HepG2 (cell line): Measurements from ENCODE around the gene CHML. TPM values are rescaled to one million over a fixed set of nuclear protein-coding genes. Genes with fewer than 3 reads are reported as not detected.

Experiments used
- ATAC-seq: fragments of 200-7000 bp; cut with Tn5 transposase; 3 replicates; pipeline ENCODE4 v1.9.1; 2020; ENCODE audit warnings: mild to moderate bottlenecking, moderate library complexity
- BruUV-seq: library from RNA; stranded (reverse); fragments of 400-500 nt; replicated peaks from 2 replicates; lab custom pipeline; 2021; lab: Mats Ljungman, UMichigan
- CTCF ChIA-PET: fragments of 300-600 bp; formaldehyde crosslinking; extraction: SDS; loops from one replicate; lab custom pipeline; 2021; ENCODE audit warnings: low total read pairs, inconsistent platforms, low intra/inter-chr PET ratio; lab: Yijun Ruan, JAX
- POLR2A ChIA-PET: fragments of 350-600 bp; sonication (Branson Sonifier 250); formaldehyde crosslinking; loops from one replicate; lab custom pipeline; 2020; ENCODE audit warnings: antibody characterized with exemption, inconsistent platforms; lab: Yijun Ruan, JAX
- DNase-seq: peaks from one replicate; pipeline ENCODE4 v3.0.0-alpha.2; 2015; ENCODE audit warnings: low spot score
- FAIRE-seq: peaks from 3 replicates; lab custom pipeline; 2011; peaks lifted over from hg19 to GRCh38; lab: Jason Lieb, UNC
- H2AFZ ChIP-seq: one replicate; pipeline ENCODE4 v1.6.1; 2011; ENCODE audit warnings: low read length, inconsistent platforms
- H3K27ac ChIP-seq: fragments of 300-600 bp; 3 replicates; pipeline ENCODE4 v1.8.0; 2011; ENCODE audit warnings: mixed run types, mild to moderate bottlenecking, mixed read lengths, low read length, inconsistent platforms; ENCODE audit not compliant: insufficient read depth; ENCODE audit errors: extremely low read length
- H3K27me3 ChIP-seq, 2 experiments: fragments of 200-600 bp in 1 of 2; 2 replicates in 1 of 2; 3 replicates in 1 of 2; pipeline versions ENCODE4 v1.6.0 to v1.8.0; 2011; ENCODE audit warnings: low read length in 2 of 2, mild to moderate bottlenecking in 2 of 2, moderate library complexity in 2 of 2, inconsistent platforms in 1 of 2; ENCODE audit not compliant: insufficient read depth in 2 of 2, control insufficient read depth in 1 of 2
- H3K36me3 ChIP-seq, 2 experiments: fragments of 200-600 bp in 1 of 2; replicated peaks in 1 of 2; 2 replicates in 1 of 2; 3 replicates in 1 of 2; pipeline versions ENCODE4 v1.5.1 to v1.8.0; 2011; ENCODE audit warnings: low read length in 2 of 2, inconsistent platforms in 1 of 2; ENCODE audit not compliant: insufficient read depth in 2 of 2, control insufficient read depth in 1 of 2
- H3K4me1 ChIP-seq: 2 replicates; pipeline ENCODE4 v1.5.1; 2012; ENCODE audit warnings: low read length, inconsistent platforms; ENCODE audit not compliant: insufficient read depth
- H3K4me2 ChIP-seq: 2 replicates; pipeline ENCODE4 v1.6.0; 2011; ENCODE audit warnings: low read depth, low read length, inconsistent platforms
- H3K4me3 ChIP-seq, 3 experiments: fragments of 200-600 bp in 1 of 3; sonication (generic), shearing (Covaris generic) in 1 of 3; replicated peaks in 1 of 3; 2 replicates each; pipeline ENCODE4 v1.5.1; 2011 to 2016; ENCODE audit warnings: low read length in 3 of 3, inconsistent platforms in 2 of 3, low read depth in 2 of 3, mild to moderate bottlenecking in 2 of 3, control low read depth in 1 of 3, mixed read lengths in 1 of 3; ENCODE audit not compliant: insufficient read depth in 1 of 3
- H3K79me2 ChIP-seq: one replicate; pipeline ENCODE4 v1.6.1; 2011; ENCODE audit warnings: low read length, inconsistent platforms; ENCODE audit not compliant: insufficient read depth
- H3K9ac ChIP-seq: 2 replicates; pipeline ENCODE4 v1.6.0; 2011; ENCODE audit warnings: mild to moderate bottlenecking, low read depth, low read length, inconsistent platforms; ENCODE audit not compliant: insufficient read depth
- H3K9me3 ChIP-seq: 2 replicates; pipeline ENCODE4 v1.5.1; 2012; ENCODE audit warnings: mild to moderate bottlenecking, low read length
- H4K20me1 ChIP-seq: 2 replicates; pipeline ENCODE4 v1.6.0; 2011; ENCODE audit warnings: inconsistent platforms, mild to moderate bottlenecking, low read length, moderate library complexity; ENCODE audit not compliant: insufficient read depth
- GPN1 ChIP-seq: sonication (generic); formaldehyde crosslinking; IDR thresholded peaks from 2 replicates; pipeline ENCODE4 v1.5.1; 2020; ENCODE audit warnings: missing genetic modification reagents, borderline replicate concordance
- RBFOX2 ChIP-seq: fragments of 200-400 bp; formaldehyde crosslinking; IDR thresholded peaks from 2 replicates; pipeline ENCODE4 v1.6.1; 2017; ENCODE audit warnings: low read depth, mild to moderate bottlenecking, low read length
- SUZ12 ChIP-seq: fragments of 150-350 bp; IDR thresholded peaks from 2 replicates; pipeline ENCODE4 v1.6.1; 2014; ENCODE audit warnings: low read depth, low read length
- ZNF12 ChIP-seq: sonication (generic); formaldehyde crosslinking; IDR thresholded peaks from 2 replicates; pipeline ENCODE4 v1.5.0; 2020; ENCODE audit warnings: missing genetic modification reagents
- ZNF441 ChIP-seq: sonication (generic); formaldehyde crosslinking; IDR thresholded peaks from 2 replicates; pipeline ENCODE4 v1.7.0; 2021; ENCODE audit warnings: missing genetic modification reagents, borderline replicate concordance
- ZNF451 ChIP-seq: sonication (generic); formaldehyde crosslinking; IDR thresholded peaks from 2 replicates; pipeline ENCODE4 v1.5.0; 2020; ENCODE audit warnings: mild to moderate bottlenecking, missing genetic modification reagents
- ZNF468 ChIP-seq: sonication (generic); formaldehyde crosslinking; IDR thresholded peaks from 2 replicates; pipeline ENCODE4 v1.8.0; 2022; ENCODE audit warnings: mild to moderate bottlenecking, moderate library complexity, missing genetic modification reagents
- ZNF549 ChIP-seq: sonication (generic); formaldehyde crosslinking; IDR thresholded peaks from 2 replicates; pipeline ENCODE4 v1.5.0; 2020; ENCODE audit warnings: missing genetic modification reagents
- WGBS: methylation state at CpG from one replicate; pipeline ENCODE4 v1.1.6; 2017; ENCODE audit warnings: low lambda C conversion rate; 5-methylcytosine and 5-hydroxymethylcytosine counted together
- in situ Hi-C: cut with HindIII; loops from 2 replicates; pipeline ENCODE4 v1.10.0; 2017; ENCODE audit warnings: low pct_unique_long_range_greater_than_20kb; ENCODE audit not compliant: extremely low pct_ligation_motif_present
- intact Hi-C: fragments of 100-400 bp; cut with micrococcal nuclease; formaldehyde crosslinking; loops from one replicate; pipeline ENCODE4 v1.10.0; 2022; ENCODE audit not compliant: unreplicated experiment
- polyA plus RNA-seq, 8 experiments: library from polyadenylated mRNA; depleted of rRNA in 3 of 8; stranded (reverse) in 7 of 8; unstranded in 1 of 8; fragments of >200 nt; fragmentation: Illumina TruSeq in 4 of 8; extraction: Trizol in 4 of 8; gene quantifications; 2 replicates each; pipeline versions ENCODE4 v1.2.1 to v1.2.3, GENCODE V29; 2011 to 2016; ENCODE audit warnings: low read depth in 4 of 8, missing spikeins in 1 of 8, mixed read lengths in 1 of 8; ENCODE audit not compliant: insufficient read depth in 1 of 8
- total RNA-seq, 5 experiments: library from RNA; depleted of rRNA; stranded (reverse); fragments of >200 nt; fragmentation: Illumina TruSeq; extraction: Trizol; gene quantifications; 2 replicates each; pipeline ENCODE4 v1.2.3, GENCODE V29; 2016; ENCODE audit warnings: low read depth in 1 of 5
- TF ChIP-seq, protein P1 (sequence below): IDR thresholded peaks from 2 replicates; pipeline ENCODE4 v1.4.0; 2020; ENCODE audit warnings: mild to moderate bottlenecking, missing genetic modification reagents
- TF ChIP-seq, protein P2 (sequence below): sonication (generic); formaldehyde crosslinking; IDR thresholded peaks from 2 replicates; pipeline ENCODE4 v1.4.0; 2020; ENCODE audit warnings: missing genetic modification reagents
- TF ChIP-seq, protein P3 (sequence below): sonication (generic); formaldehyde crosslinking; IDR thresholded peaks from 2 replicates; pipeline ENCODE4 v1.4.0; 2020; ENCODE audit warnings: missing genetic modification reagents
- TF ChIP-seq, protein P4 (sequence below): fragments of 450-650 bp; IDR thresholded peaks from 2 replicates; pipeline ENCODE4 v1.6.1; 2016

The CHML gene
- total and polyA plus RNA-seq, 2 of the 13 experiments (the other 11 are each of a cell fraction or from before 2014, with no cell fraction given), result 5.2 to 16.7 TPM

DNA sequence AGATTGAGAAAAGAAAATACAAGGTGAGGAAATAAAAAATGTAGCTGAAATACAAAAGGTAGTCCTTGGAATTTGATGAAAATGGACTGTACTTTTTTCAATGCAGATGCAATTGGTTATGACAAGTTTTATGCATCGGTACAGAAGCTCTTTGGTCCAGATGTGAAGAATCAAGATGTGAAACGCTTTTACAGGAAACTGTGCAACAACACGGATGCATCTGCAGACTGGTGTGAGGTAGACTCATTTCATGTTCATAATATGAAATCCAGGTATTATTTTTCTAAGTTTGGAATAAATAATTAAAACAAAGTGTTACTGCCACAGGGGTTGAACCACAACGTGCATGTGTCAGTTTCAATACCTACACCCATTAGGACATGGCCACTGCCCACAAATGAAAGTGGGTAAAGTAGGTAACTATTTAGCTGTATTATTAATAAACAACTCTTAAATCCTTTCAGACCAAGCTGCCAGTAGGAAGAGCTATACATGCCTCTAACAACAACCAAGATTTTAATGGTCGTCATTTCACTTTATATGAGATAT is 20.3 kb upstream of the CHML start:
- no peaks in the 10 kb centered on the region for H3K79me2 ChIP-seq
- no peak for FAIRE-seq

More for the DNA sequence above, 20.3 kb upstream of the CHML start:
- CTCF ChIA-PET, result no interaction called here
- WGBS, result 19% methylated on average over 5 of the region's 5 CpGs
- H3K4me1 ChIP-seq, result no peaks in the 10 kb centered on the region
- no TSS peak for BruUV-seq
- POLR2A ChIA-PET, result no interaction called here
- intact Hi-C loops, result no loop called here
- in situ Hi-C loops, result no loop called here
- H3K36me3 ChIP-seq, result no peaks in the 10 kb centered on the region
- H3K27me3 ChIP-seq, result no peaks in the 10 kb centered on the region; a peak in 2 of 5 replicates
- H4K20me1 ChIP-seq, result no peaks in the 10 kb centered on the region
- no peak for TF ChIP-seq ZNF549 (CRISPR knock-in tag)
- TF ChIP-seq, protein P1, sequence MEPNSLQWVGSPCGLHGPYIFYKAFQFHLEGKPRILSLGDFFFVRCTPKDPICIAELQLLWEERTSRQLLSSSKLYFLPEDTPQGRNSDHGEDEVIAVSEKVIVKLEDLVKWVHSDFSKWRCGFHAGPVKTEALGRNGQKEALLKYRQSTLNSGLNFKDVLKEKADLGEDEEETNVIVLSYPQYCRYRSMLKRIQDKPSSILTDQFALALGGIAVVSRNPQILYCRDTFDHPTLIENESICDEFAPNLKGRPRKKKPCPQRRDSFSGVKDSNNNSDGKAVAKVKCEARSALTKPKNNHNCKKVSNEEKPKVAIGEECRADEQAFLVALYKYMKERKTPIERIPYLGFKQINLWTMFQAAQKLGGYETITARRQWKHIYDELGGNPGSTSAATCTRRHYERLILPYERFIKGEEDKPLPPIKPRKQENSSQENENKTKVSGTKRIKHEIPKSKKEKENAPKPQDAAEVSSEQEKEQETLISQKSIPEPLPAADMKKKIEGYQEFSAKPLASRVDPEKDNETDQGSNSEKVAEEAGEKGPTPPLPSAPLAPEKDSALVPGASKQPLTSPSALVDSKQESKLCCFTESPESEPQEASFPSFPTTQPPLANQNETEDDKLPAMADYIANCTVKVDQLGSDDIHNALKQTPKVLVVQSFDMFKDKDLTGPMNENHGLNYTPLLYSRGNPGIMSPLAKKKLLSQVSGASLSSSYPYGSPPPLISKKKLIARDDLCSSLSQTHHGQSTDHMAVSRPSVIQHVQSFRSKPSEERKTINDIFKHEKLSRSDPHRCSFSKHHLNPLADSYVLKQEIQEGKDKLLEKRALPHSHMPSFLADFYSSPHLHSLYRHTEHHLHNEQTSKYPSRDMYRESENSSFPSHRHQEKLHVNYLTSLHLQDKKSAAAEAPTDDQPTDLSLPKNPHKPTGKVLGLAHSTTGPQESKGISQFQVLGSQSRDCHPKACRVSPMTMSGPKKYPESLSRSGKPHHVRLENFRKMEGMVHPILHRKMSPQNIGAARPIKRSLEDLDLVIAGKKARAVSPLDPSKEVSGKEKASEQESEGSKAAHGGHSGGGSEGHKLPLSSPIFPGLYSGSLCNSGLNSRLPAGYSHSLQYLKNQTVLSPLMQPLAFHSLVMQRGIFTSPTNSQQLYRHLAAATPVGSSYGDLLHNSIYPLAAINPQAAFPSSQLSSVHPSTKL (CRISPR knock-in tag), result no peak
- TF ChIP-seq ZNF441, result no peak
- TF ChIP-seq GPN1 (CRISPR knock-in tag), result no peak
- TF ChIP-seq, protein P2, sequence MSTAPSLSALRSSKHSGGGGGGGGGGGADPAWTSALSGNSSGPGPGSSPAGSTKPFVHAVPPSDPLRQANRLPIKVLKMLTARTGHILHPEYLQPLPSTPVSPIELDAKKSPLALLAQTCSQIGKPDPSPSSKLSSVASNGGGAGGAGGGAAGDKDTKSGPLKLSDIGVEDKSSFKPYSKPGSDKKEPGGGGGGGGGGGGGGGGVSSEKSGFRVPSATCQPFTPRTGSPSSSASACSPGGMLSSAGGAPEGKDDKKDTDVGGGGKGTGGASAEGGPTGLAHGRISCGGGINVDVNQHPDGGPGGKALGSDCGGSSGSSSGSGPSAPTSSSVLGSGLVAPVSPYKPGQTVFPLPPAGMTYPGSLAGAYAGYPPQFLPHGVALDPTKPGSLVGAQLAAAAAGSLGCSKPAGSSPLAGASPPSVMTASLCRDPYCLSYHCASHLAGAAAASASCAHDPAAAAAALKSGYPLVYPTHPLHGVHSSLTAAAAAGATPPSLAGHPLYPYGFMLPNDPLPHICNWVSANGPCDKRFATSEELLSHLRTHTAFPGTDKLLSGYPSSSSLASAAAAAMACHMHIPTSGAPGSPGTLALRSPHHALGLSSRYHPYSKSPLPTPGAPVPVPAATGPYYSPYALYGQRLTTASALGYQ (CRISPR knock-in tag), result no peak
- TF ChIP-seq, protein P3, sequence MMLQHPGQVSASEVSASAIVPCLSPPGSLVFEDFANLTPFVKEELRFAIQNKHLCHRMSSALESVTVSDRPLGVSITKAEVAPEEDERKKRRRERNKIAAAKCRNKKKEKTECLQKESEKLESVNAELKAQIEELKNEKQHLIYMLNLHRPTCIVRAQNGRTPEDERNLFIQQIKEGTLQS (CRISPR knock-in tag), result no peak
- no peak for TF ChIP-seq RBFOX2
- no peak for TF ChIP-seq ZNF451 (CRISPR knock-in tag)
- TF ChIP-seq ZNF468 (CRISPR knock-in tag), result no peak
- no peak for TF ChIP-seq SUZ12
- no peak for TF ChIP-seq ZNF12 (CRISPR knock-in tag)
- TF ChIP-seq, protein P4, sequence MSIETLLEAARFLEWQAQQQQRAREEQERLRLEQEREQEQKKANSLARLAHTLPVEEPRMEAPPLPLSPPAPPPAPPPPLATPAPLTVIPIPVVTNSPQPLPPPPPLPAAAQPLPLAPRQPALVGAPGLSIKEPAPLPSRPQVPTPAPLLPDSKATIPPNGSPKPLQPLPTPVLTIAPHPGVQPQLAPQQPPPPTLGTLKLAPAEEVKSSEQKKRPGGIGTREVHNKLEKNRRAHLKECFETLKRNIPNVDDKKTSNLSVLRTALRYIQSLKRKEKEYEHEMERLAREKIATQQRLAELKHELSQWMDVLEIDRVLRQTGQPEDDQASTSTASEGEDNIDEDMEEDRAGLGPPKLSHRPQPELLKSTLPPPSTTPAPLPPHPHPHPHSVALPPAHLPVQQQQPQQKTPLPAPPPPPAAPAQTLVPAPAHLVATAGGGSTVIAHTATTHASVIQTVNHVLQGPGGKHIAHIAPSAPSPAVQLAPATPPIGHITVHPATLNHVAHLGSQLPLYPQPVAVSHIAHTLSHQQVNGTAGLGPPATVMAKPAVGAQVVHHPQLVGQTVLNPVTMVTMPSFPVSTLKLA, result no peak
- TF ChIP-seq, all 625 proteins: peak for 0
- ATAC-seq, result no peak
- Histone ChIP-seq H3K9ac (no peak overlapping the region), H3K9me3 (no peaks in the 10 kb centered on the region), H3K4me2 (no peak overlapping the region), H3K27ac (no peak overlapping the region), H2AFZ (no peak overlapping the region), H3K4me3 (no peak overlapping the region)
- DNase-seq, result no peak
